Ovary (tissue), 1 donor: ENCODE measurements around the gene CNN3.

ENCODE experiments used
- EP300 ChIP-seq: sonication (generic); formaldehyde crosslinking; IDR thresholded peaks from one replicate; pipeline ENCODE4 v1.6.1; 2017; ENCODE audit warnings: antibody characterized with exemption
- POLR2A ChIP-seq: fragments of 450-650 bp; IDR thresholded peaks from one replicate; pipeline ENCODE4 v1.6.1; 2017; ENCODE audit warnings: antibody characterized with exemption, mild to moderate bottlenecking, moderate library complexity

- TF ChIP-seq EP300 (no peak), POLR2A (no peak)
These were observed 17.4 kb downstream of the CNN3 start for GRCh38 chr1:94909486-94909885.
